ENCODE measurements around the gene UNC119B.
A peak's percentile ranks its signal among the peaks of the same experiment; 100 is the strongest.

Gene UNC119B

DNA sequence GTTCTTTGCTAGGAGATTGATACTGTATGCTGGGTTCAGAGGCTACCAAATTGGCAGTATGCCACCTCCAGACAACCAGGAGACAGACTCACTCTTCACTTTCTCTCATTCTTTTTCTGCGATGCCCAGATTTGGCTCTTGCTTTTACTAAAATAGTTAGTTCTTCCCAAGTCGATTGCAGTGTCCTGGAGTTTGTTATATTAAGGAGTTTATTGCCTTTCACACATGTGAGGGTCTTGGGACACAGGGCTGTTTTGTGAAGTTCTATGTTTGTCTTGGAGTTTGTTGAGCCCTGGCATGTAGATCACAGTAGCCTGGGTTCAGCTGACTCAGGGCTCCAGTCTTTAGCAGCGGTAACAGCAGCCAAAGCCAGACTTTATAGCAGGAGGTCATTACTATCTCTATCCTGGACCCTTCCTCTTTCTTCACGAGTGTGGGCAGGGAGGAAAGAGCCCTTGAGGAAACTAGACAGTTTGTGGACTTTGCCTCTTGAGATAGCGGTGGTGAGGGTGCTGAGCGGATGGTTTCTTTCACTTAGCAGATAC lies 21.7 kb upstream of the UNC119B start:
- DNase-seq (ENCODE audit: low read depth in 2 of 2), result no peak

DNA sequence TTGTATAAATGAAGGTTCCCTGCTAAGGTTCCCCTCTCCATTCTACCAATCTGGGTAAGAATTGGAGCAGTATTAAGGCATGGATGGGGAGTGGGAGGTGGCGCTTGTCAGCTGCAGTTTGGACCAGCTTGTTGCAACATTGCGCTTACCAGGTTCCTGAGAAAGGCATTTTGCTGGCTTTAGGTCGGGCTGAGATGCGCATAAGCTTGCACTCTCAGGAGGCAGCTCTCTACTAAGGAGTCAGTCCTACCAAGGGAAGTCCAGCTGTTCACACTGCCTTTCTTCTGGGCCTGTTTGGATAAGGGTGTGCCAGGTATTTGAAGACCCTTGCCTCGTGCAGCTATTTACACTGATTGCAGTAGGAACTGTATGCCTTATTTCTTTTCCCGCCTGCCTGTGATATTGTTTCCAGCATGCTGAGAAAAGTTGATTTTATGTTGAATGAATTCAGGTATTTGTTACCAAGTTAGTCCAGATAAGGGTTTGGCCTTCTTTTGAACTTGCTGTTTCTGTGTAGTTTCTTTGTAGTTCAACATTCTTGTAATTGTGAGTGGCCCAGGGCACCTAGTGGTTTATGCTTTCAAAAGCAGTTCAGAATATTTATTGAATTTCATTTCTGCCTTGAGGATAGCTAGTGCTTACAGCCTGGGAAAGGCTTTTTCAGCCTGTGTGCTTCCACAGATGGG lies 20.7 kb upstream of the UNC119B start:
- no peak for DNase-seq (ENCODE audit: low read depth in 2 of 2)

DNA sequence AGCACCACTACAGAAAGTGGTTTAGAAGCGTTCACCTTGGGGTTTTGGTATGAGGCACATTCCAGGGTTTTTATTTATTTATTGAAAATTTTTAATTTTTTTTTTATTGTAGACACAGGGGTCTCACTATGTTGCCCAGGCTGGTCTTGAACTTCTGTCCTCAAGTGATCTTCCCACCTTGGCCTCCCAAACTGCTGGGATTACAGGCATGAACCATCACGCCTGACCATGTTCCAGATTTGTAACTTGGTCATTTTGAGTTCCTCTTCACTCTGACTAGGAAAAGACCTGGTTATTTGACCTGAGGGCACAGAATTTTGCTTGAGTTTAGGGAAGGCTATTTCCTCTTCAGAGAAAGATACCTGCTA lies 20.2 kb upstream of the UNC119B start:
- no peak for DNase-seq (ENCODE audit: low read depth in 2 of 2)

DNA sequence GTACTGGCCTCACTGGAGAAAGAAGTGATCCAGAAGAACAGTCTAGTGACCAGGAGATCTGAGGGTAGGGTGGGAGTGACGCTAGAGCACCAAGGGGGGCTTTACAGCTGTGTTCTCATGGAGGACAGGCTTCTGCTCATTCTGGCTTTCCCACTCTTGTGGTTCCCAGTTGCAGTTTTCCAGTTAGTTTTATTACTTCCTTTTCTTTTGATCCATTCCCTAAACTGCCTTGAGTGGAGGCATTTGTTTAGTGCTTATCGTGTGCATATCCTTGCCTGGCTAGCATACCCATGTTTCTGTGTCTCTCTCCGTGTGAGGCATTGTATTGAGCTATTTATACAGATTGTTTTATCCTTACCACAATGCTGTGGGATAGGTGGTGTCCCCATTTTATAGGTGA lies 19.3 kb upstream of the UNC119B start:
- DNase-seq (ENCODE audit: low read depth in 2 of 2), result no peak

DNA sequence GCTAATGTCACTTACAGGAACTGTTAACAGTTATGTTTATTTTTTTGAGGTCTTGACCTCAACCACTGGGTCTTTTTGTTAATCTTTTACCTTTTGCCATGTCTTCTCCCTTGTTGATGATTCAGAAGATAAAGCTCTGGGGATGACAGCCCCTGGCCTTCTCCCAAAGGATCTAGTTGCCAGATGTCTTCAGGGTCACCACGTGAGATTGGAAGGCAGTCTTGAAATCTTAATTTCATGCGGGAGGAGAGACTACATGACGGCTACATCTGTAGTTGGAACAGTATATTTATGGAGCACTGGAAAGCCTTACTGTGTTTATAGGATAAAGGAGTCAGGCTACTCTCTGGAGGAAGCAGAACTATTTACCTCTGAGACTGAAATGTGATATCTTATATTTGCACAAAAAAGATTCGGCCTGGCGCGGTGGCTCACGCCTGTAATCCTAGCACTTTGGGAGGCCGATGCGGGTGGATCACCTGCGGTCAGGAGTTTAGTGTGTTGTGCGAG lies 17.7 kb upstream of the UNC119B start:
- no peak for DNase-seq (ENCODE audit: low read depth in 2 of 2)

DNA sequence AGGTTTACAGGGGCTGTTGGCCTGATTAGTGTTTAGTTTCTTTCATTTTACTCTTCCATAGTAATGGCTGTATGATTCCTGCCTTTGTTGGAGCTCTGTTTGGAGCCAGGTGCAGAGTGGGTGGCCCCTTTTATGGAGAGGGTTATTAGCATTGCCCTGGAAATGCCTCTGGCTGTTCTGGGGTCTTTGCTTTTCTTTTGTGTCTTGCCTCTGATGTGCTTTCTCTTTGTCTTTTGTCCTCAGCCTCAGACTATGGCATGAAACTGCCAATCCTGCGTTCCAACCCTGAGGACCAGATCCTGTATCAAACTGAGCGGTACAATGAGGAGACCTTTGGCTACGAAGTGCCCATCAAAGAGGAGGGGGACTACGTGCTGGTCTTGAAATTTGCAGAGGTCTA lies 16.4 kb upstream of the UNC119B start:
- DNase-seq (ENCODE audit: low read depth in 2 of 2), result no peak

DNA sequence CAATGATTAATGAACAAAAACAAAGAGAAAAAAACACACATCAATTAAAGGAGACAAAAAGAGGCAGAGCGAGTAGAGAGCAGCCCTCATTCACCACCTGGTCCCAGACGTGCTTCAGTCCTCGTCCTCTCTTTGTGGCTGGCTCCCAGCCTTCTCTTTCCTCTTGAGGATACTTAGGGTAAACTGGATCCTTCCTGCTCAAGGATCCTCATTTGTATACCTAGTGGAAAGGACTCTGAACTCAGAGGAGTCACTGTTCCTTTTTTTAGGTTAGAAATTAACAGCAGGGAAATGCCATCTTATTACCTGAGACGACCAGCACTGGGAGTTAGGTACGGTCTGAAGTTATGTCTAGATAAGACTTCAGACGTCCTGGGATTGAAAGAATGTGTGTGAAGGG lies 13.6 kb upstream of the UNC119B start:
- no peak for DNase-seq (ENCODE audit: low read depth in 2 of 2)

DNA sequence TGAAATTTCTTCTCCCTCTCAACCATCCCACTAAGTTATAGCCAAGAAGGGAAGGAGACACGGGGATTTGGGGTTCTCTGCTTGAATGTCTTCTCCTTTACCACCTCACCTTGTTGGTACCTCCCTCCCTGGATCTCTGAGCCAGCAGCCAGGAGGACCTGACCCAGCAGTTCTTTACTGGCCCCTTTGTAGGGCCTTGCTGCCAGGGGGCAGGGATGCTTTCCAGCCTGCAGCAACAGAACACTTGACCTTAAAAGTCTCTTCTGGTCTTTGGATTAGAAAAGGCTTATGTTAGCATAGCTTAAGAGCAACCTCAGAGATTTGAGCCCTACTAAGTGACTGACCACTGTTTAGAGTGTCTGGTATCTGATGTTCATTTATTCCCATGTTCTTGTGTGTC lies 12.9 kb upstream of the UNC119B start:
- DNase-seq (ENCODE audit: low read depth in 2 of 2), result no peak

DNA sequence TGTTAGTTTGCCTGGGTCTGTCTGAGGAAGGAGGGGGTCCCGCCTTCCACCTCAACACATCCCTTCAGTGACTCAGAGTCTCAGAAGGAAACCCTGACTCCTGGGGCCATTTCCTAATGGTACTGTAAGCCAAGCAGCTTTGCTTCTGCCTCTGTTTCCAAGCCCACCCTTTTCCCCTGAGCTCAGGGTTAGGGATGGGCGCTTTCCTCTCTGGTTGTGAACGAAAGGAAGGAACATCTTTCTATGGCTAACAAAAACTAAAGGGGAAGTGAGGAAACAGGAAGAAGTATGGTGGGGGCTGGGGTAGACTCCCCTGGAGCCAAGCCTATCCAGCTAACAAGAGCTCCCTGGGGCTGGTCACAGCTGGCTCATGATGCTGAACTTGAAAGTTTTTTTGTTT lies 11.6 kb upstream of the UNC119B start:
- DNase-seq (ENCODE audit: low read depth in 2 of 2), result no peak

DNA sequence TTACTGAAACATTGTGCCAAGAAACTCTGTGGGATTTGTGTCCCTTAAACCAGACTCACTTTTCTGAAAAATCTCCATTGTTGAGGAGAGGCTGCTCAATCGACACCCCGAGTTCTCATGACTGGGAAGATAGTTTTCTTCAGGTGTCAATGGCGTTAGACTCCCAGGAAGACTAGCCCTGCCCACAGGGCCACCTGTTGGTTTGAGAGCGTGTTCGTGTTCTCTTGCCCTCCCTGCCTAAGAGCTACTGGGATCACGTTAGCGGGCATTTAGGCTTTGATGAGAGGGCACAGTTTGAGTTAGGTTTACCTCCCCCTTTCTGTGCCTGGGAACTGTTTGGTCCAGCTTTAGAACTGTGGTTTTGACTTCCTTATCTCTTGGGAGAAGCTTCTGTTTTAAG lies 10.7 kb upstream of the UNC119B start:
- DNase-seq (ENCODE audit: low read depth in 2 of 2), result no peak

DNA sequence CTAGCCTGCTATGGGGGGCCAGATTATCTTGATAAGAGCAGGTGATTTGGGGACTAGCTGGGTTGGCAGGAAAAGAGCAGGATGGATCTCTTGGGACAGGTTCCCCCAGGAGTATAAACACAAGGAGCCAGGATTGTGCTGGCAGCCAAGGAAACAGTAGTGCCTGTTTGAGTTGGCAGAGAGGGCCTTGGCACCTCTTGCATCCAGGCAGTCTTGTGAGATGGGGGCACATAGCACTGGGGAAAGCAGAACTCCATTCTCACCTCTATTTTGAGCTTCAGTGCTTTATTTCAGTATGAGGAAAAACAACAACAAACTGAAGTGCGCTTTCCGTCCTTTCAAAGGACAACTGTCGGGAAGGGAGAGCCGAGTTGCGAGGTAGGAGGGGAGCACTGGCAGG lies 9.4 kb upstream of the UNC119B start:
- DNase-seq (ENCODE audit: low read depth in 2 of 2), result no peak

DNA sequence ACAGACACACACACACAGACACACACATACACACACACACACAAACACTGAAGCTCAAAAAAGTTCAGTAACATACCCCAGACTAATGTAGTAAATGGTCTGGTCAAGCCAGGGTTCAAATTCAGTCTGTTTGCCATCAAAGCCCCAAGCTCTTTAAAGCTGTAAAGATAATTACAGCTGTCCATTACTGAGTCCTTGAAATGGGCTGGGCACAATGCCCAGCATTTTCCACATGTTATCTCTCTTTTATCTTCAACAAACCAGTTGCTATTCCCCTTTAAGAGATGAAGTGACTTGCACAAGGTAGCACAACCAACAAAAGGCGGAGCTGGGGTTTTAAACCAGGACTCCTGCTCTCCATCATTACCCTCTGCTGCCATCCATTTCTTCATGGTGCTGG lies 7.6 kb upstream of the UNC119B start:
- DNase-seq (ENCODE audit: low read depth in 2 of 2), result no peak

DNA sequence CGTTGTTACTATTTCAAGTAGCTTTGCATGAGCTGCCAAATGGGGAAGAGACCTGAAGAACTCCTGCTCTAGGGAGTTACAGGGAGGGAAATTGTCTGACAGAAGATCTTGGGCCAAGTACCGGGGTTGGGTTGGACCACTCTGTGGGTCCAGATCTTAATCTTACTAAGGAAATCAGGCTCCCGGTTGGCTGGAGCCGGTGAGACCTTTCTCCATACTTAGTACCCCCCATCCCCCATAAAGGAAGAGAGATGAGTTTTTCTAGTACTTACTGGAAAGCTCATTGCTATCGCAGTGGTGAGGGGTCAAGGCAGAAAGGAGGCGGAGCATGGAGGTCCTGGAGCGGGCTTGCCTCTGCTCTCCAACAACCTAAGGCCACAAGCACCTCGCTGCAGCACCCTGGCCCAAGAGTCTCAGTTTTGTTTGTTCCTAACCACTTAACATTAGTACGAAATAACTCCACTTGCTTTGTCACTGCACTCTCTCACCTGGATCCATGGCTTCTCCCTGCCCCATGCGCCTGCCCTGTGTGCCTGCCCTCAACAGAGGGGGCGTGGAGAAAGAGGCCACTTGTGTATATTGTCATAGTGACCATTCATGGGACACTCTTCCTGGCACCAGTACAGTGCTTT lies 6.8 kb upstream of the UNC119B start:
- DNase-seq (ENCODE audit: low read depth in 2 of 2), result no peak

DNA sequence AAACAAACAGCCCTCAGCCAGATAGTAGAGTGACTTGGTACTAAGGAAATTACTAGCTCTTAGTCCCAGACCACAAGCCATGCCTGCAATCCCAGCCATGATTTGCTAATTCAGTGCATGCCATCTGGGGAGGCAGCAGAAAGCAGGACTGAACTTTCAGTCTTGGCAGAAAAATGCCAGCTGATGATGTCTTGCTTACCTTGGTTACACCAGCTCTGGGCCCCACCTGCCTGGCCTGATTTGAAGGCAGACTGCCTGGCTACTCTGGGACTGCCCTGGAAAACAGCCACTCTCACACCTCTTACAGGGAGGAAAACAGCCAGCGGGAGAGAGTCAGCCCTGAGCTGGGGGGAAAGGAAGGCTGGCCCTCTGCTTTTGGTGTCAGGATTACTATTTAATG lies 4.6 kb upstream of the UNC119B start:
- DNase-seq (ENCODE audit: low read depth in 2 of 2), result no peak

DNA sequence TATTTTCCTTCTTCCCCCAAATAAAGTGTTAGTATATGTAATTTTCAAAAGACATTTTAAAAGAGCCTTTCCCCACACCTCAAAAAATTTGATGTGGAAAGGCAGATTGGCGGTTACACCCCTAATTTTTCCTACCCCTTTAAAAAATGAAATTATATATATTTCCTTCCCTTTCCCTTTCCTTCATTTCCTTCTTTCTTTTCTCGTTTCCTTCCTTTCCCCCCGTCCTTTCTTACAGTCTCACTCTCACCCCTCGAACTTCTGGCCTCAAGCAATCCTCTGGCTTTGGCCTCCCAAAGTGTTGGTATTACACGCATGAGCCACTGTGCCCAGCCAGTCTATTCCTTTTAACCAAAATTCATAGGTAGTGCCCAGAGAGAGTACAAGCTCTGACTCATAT lies 4.2 kb upstream of the UNC119B start:
- DNase-seq (ENCODE audit: low read depth in 2 of 2), result no peak

DNA sequence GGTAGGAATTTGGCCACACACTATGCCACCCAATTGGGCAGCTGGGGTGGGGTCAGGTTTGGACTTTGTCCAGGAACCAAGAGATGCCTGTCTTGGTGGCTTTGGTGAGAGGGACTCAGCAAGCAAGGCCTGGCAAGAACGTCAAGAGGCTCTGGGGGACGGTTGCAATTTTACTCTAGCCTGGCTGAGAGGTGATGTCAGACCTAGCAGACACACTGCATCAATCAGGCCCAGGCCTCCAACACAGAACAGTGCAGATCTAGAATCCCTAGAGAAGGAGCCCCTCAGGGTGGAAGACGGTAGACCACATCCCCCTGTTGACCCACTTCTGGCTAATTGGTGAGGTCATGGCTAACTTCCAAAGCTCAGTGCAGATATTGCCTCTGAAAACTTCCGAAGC lies 1.6 kb upstream of the UNC119B start:
- no peak for DNase-seq (ENCODE audit: low read depth in 2 of 2)

DNA sequence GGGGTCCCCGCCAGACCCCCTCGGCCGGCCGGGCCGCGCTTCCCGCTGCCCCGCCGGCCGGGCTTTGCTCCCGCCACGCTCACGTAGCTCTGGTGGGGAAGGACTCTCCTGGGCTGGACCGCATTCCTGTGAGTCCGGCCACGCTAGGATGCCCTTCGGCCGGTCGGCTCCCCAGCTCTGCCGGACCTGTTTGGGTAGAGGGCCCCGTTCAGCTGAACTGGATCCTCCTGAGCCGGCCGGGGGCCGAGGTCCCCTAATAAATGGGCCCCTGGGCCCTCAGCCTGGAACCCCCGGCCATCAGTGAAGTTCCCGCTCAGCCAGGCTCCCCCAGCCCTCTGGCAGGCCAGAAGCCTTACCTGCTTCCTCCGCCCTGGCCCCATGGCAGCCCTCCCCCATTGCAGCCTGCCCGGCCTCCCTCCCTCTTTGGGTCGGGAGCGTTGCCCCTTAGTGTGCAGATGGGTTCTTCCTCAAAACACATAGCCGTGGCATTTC lies 593 bp downstream of the UNC119B start:
- DNase-seq (ENCODE audit: low read depth in 2 of 2), result no peak

DNA sequence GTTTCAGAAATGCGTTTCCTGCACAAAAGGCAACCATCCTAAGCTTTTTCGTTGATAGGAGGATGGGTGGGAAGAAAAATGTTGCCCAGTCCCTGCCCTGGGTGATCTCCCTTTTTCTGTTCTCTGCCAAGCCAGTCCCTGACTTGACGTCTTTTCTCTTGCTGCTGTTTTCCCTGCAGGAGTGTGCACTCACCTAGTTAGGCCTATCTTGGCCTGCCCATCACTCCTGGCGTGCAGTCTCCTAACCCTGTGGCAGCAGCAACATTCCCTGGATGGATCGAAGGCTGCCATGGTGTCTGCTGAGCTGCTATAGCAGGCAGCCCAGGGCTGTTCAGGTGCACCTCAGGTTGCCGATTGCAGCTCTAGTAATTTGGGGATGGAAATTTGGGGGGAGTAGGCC lies 1.2 kb downstream of the UNC119B start:
- no peak for DNase-seq (ENCODE audit: low read depth in 2 of 2)

DNA sequence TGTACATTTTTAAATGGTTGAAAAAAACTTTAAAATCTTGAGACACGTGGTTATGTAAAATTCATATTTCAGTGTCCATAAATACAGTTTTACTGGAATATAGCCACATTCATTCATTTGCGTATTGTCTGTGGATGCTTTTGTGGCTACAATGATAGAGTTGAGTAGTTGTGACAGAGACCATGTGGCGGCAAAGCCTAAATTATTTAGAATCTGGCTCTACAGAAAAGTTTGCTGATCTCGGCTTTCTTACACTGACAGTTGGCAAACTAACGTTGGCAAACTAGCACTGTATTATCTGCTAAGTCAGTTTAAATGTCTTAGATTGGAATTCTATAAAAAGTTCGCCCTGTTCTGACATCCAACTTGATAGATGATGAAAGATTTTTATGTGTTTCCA lies 2.4 kb downstream of the UNC119B start:
- no peak for DNase-seq (ENCODE audit: low read depth in 2 of 2)

DNA sequence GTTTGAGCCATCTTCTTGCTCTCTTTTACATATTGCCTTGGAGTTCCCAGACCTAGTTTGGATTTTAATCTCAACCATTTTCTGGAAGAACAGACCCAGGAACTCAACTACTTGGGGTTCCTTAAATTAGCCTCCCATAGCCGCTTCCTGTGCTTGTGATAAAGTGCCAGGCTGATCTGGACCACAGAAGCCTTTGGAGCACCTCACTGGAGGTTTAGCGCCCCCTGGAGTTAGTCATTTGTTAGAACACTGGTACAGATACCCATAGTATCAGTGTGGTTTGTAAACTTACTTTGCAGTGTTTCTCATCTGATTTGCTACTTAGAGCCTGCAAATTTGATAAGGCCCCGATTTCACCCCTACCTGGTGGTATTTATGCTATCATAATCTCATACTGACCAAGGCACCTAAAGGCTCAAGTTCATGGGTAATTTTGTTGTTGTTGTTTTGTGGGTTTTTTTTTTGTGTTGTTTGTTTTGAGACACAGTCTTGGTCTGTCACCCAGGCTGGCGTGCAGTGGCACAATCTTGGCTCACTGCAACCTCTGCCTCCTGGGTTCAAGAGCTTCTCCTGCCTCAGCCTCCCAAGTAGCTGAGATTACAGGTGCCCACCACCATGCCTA lies 3.7 kb downstream of the UNC119B start:
- DNase-seq (ENCODE audit: low read depth in 2 of 2), result peak; percentile 40 to 55

DNA sequence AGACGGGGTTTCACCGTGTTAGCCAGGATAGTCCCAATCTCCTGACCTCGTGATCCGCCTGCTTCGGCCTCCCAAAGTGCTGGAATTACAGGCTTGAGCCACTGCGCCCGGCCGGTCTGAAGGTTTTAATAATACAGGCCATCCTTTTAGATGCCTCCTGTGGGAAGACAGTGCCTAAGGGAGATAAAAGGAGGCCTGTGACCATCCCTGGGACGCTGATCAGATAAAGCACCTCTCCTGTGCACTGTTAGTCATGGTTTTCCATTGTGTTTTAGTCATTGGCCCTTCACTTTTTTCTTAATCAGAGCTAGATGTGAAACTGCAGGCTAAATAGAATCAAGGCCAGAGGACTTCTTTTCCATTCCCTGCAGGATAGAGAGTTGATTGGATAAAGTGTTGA lies 7.8 kb downstream of the UNC119B start:
- no peak for DNase-seq (ENCODE audit: low read depth in 2 of 2)

DNA sequence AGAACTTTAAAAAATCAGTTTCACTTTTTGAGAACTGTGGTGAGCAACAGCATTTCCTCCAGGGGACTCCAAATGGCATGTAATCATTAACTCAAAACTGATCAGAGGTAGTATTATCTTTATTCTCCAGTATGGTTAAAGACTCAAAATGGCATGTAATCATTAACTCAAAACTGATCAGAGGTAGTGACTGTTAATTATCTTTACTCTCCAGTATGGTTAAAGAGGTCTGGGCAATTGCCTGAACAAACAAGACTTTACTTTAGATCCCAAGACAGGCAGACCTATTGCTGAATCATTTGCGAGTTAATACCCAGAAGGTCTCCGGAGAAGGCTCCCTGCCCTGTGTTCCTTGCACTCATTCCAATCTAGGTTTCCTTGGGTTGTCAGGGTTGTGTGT lies 8.8 kb downstream of the UNC119B start:
- no peak for DNase-seq (ENCODE audit: low read depth in 2 of 2)
